Measurements from ENCODE around the gene MRM2. TPM values are rescaled to one million over a fixed set of nuclear protein-coding genes. Genes with fewer than 3 reads are reported as not detected.
A peak's percentile ranks its signal among the peaks of the same experiment; 100 is the strongest.

Gene MRM2
- total RNA-seq, 1 donor from 2014 or later: 22.6 TPM

DNA sequence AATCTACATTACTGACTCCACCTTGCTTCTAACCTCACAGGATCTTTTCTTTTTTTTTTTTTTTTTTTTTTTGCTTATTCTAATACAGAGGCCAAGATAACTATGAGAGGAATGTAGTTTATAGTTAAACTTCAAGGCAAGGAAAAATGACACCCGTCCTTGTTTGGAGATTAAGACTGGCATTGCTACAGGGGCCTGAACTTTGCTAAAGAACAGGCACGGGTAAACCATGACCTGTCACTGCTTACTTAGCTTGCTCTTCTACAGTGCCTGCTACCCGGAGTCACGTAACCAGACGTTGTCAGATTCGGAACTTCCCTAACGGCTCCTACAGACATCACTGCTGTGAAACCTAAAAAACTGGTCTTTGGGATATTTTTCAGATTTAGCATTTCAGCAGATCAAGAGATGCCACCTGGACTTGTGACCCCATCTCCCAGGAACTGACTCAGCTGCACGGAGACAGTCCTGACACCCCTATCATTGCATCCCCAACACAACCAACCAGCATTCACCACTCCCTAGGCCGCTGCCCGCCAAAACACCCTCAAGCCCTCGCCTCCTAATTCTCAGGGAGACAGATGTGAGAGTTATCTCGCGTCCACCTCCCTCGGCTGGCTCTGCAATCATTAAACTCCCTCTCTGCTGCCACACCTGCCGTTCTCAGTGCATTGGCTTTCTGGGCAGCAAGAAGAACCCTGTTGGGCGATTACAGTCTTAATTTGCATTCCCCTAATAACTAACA lies 36.8 kb downstream of the MRM2 start:
- Histone ChIP-seq H2AFZ (ENCODE audit: low read depth, low read length) (no peak overlapping the region), H3K4me3 (ENCODE audit: insufficient read depth, low read depth, low read length) (no peak overlapping the region), H3K36me3 (ENCODE audit: insufficient read depth, low read length) (peaks cover 3% of the 10 kb centered on the region), H3K9me3 (ENCODE audit: insufficient read depth, low read depth, low read length) (no peaks in the 10 kb centered on the region), H3K4me2 (ENCODE audit: low read length) (no peak overlapping the region), H3K27me3 (ENCODE audit: insufficient read depth, low read length) (no peaks in the 10 kb centered on the region), H4K20me1 (ENCODE audit: insufficient read depth, low read length) (peaks cover 42% of the 10 kb centered on the region), H3K79me2 (ENCODE audit: insufficient read depth, low read length) (peaks cover 6% of the 10 kb centered on the region), H3K9ac (ENCODE audit: low read length) (no peak overlapping the region), H3K27ac (ENCODE audit: low read depth, low read length) (no peak overlapping the region), H3K4me1 (ENCODE audit: insufficient read depth, low read length) (no peaks in the 10 kb centered on the region)
- Mint-ChIP-seq H3K27ac (ENCODE audit: unreplicated experiment) (no peak overlapping the region), H3K4me3 (ENCODE audit: unreplicated experiment) (no peak overlapping the region), H3K27me3 (ENCODE audit: low read depth, unreplicated experiment) (no peaks in the 10 kb centered on the region), H3K36me3 (ENCODE audit: low read depth, unreplicated experiment) (peaks cover 16% of the 10 kb centered on the region), H3K9me3 (ENCODE audit: unreplicated experiment) (no peaks in the 10 kb centered on the region), H3K4me1 (ENCODE audit: low read depth, unreplicated experiment) (peaks cover 22% of the 10 kb centered on the region)
- FAIRE-seq (no peak), DNase-seq (ENCODE audit: low read depth) (no peak)
- TF ChIP-seq EZH2 (IDR thresholded peaks at IDR 0.05; ENCODE audit: insufficient read depth, low read length): no peak
- TF ChIP-seq, protein P1, sequence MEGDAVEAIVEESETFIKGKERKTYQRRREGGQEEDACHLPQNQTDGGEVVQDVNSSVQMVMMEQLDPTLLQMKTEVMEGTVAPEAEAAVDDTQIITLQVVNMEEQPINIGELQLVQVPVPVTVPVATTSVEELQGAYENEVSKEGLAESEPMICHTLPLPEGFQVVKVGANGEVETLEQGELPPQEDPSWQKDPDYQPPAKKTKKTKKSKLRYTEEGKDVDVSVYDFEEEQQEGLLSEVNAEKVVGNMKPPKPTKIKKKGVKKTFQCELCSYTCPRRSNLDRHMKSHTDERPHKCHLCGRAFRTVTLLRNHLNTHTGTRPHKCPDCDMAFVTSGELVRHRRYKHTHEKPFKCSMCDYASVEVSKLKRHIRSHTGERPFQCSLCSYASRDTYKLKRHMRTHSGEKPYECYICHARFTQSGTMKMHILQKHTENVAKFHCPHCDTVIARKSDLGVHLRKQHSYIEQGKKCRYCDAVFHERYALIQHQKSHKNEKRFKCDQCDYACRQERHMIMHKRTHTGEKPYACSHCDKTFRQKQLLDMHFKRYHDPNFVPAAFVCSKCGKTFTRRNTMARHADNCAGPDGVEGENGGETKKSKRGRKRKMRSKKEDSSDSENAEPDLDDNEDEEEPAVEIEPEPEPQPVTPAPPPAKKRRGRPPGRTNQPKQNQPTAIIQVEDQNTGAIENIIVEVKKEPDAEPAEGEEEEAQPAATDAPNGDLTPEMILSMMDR (IDR thresholded peaks at IDR 0.05; ENCODE audit: insufficient read depth, low read depth, low read length): no peak

DNA sequence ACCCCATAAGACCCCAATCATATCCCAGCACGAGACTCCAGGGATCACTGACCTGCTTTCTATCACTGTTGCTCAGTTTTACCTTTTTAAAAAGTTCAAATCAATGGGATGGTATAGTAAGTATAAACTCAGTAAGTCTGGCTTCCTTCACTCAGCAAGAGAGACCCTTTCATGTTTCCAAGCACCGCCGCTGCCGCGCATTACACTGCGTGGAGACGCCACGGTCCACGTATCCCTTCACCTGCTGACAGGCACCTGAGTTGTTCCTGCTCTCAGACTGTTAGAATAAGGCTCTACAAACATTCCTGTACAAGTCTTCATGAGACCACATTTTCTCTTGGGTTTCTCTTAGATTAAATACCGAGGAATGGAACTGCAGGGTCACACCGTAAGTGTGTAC lies 37.6 kb downstream of the MRM2 start:
- Mint-ChIP-seq H3K9me3 (ENCODE audit: unreplicated experiment) (no peaks in the 10 kb centered on the region), H3K27me3 (ENCODE audit: low read depth, unreplicated experiment) (no peaks in the 10 kb centered on the region), H3K4me3 (ENCODE audit: unreplicated experiment) (peak overlapping the region; percentile 50), H3K27ac (ENCODE audit: unreplicated experiment) (no peak overlapping the region), H3K36me3 (ENCODE audit: low read depth, unreplicated experiment) (peaks cover 17% of the 10 kb centered on the region), H3K4me1 (ENCODE audit: low read depth, unreplicated experiment) (peaks cover 22% of the 10 kb centered on the region)
- peaks cover 6% of the 10 kb centered on the region for H3K79me2 ChIP-seq (ENCODE audit: insufficient read depth, low read length)
- H4K20me1 ChIP-seq (ENCODE audit: insufficient read depth, low read length): peaks cover 35% of the 10 kb centered on the region
- DNase-seq (ENCODE audit: low read depth): no peak
- no peak overlapping the region for H3K4me3 ChIP-seq (ENCODE audit: insufficient read depth, low read depth, low read length)
- no peak overlapping the region for H3K9ac ChIP-seq (ENCODE audit: low read length)
- no peaks in the 10 kb centered on the region for H3K9me3 ChIP-seq (ENCODE audit: insufficient read depth, low read depth, low read length)
- no peak overlapping the region for H3K27ac ChIP-seq (ENCODE audit: low read depth, low read length)
- no peak overlapping the region for H3K4me2 ChIP-seq (ENCODE audit: low read length)
- no peaks in the 10 kb centered on the region for H3K27me3 ChIP-seq (ENCODE audit: insufficient read depth, low read length)
- no peaks in the 10 kb centered on the region for H3K4me1 ChIP-seq (ENCODE audit: insufficient read depth, low read length)
- TF ChIP-seq, protein P1 (IDR thresholded peaks at IDR 0.05; ENCODE audit: insufficient read depth, low read depth, low read length): no peak
- no peak for TF ChIP-seq EZH2 (IDR thresholded peaks at IDR 0.05; ENCODE audit: insufficient read depth, low read length)
- FAIRE-seq: no peak
- H3K36me3 ChIP-seq (ENCODE audit: insufficient read depth, low read length): peaks cover 3% of the 10 kb centered on the region
- no peak overlapping the region for H2AFZ ChIP-seq (ENCODE audit: low read depth, low read length)

DNA sequence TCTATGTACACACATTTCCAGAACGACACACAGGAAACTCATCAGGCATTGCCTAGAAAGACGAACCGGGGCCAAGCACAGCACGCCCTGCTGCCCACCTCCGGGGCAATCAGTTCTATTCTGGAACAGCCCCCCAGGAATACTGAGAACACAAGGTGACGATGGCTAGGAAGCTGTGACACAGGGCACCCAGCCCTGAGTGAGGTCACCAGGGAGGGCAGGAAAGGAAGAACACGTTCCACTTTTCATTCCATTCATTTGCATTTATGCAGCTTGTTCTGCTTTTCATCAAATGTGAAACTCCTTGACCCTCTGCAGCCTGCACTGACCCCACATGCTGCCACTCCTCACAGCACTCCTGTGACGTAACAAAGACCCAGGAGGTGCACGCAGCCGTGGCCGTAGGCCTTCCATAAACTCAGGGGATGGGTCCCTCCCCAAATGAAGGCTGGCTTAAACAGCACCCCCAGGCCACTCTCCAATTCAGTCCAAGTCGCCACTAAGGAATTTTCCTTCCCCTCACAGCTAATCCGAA lies 38.2 kb downstream of the MRM2 start:
- Histone ChIP-seq H2AFZ (ENCODE audit: low read depth, low read length) (no peak overlapping the region), H3K27ac (ENCODE audit: low read depth, low read length) (no peak overlapping the region), H3K9ac (ENCODE audit: low read length) (no peak overlapping the region), H4K20me1 (ENCODE audit: insufficient read depth, low read length) (peaks cover 29% of the 10 kb centered on the region), H3K4me3 (ENCODE audit: insufficient read depth, low read depth, low read length) (no peak overlapping the region), H3K27me3 (ENCODE audit: insufficient read depth, low read length) (no peaks in the 10 kb centered on the region), H3K4me1 (ENCODE audit: insufficient read depth, low read length) (no peaks in the 10 kb centered on the region), H3K79me2 (ENCODE audit: insufficient read depth, low read length) (peaks cover under 1% of the 10 kb centered on the region), H3K9me3 (ENCODE audit: insufficient read depth, low read depth, low read length) (no peaks in the 10 kb centered on the region), H3K4me2 (ENCODE audit: low read length) (no peak overlapping the region), H3K36me3 (ENCODE audit: insufficient read depth, low read length) (peaks cover 3% of the 10 kb centered on the region)
- Mint-ChIP-seq H3K27ac (ENCODE audit: unreplicated experiment) (no peak overlapping the region), H3K9me3 (ENCODE audit: unreplicated experiment) (no peaks in the 10 kb centered on the region), H3K27me3 (ENCODE audit: low read depth, unreplicated experiment) (no peaks in the 10 kb centered on the region), H3K4me1 (ENCODE audit: low read depth, unreplicated experiment) (peaks cover 22% of the 10 kb centered on the region), H3K4me3 (ENCODE audit: unreplicated experiment) (peak overlapping the region; percentile 50), H3K36me3 (ENCODE audit: low read depth, unreplicated experiment) (peaks cover 20% of the 10 kb centered on the region)
- no peak for FAIRE-seq
- no peak for TF ChIP-seq EZH2 (IDR thresholded peaks at IDR 0.05; ENCODE audit: insufficient read depth, low read length)
- TF ChIP-seq, protein P1 (IDR thresholded peaks at IDR 0.05; ENCODE audit: insufficient read depth, low read depth, low read length): no peak
- DNase-seq (ENCODE audit: low read depth): no peak
